ENCODE data around the gene NMT2.

Gene NMT2

DNA sequence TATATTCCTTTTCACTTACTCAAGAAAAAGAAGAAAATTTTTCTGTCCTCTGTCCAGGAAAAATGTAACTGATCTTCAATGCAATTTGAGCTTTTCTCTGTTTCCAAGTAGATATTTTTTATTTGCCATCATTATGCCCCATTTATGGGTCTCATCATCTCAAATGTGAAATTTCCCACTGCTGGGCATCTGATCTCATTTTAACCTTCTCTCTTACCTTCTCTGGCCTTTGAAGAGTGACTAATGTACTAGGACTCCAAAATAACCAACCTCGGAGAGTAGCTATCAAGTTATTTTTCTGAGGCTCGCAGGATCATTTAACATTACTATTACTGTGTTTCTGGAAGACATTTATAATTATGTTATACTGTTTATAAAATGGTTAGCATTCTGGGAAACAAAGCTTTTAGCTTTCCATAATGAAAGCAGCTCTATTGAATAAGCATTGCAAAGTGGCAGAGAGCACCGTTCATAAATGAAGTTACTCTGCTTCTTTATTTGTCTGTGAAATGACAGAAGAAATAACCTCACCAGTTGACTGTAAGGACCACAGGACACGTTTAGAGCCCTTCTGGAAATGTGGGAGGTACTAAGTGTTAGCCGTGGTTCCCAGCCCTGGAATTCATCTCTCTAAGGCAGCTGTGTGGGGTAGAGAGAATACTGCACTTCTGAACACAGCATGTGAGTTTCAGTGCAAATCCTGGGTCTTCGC, 33.3 kb upstream of the NMT2 start:
- H3K4me1 ChIP-seq (ENCODE audit: control insufficient read depth, insufficient read depth, low read length), result peaks cover 29% of the 10 kb centered on the region
- H3K36me3 ChIP-seq (ENCODE audit: control insufficient read depth, insufficient read depth, low read length), result no peaks in the 10 kb centered on the region
- peak overlapping the region; percentile 46; the same call in 1 of the 2 replicates for H3K27ac ChIP-seq (ENCODE audit: low read depth, low read length)
- H3K9me3 ChIP-seq (ENCODE audit: control insufficient read depth, insufficient read depth, low read depth, low read length), result no peaks in the 10 kb centered on the region
- no peaks in the 10 kb centered on the region for H3K27me3 ChIP-seq (ENCODE audit: control insufficient read depth, insufficient read depth, low read length)
- H3K4me3 ChIP-seq (ENCODE audit: low read depth, low read length), result no peak overlapping the region
- H3K9ac ChIP-seq (ENCODE audit: low read length), result no peak overlapping the region

DNA sequence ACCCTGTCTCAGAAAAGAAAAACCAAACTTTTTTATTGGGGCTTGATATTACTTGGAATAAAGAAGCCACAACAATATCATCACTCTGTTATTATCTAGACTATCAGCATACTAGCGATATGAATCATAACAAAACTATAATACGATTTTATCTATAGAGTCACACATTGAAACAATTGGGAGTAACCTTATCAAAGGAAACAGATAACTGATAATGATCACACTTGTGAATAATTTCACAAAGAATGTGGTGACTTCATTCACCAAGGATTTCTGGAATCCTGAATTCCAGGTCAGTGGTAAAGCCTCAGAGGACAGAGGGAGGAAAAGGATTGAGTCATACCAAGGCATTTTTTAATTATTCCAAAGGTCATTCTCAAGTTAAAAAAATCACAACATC, 32.1 kb upstream of the NMT2 start:
- Histone ChIP-seq H3K9me3 (ENCODE audit: control insufficient read depth, insufficient read depth, low read depth, low read length) (no peaks in the 10 kb centered on the region), H3K4me3 (ENCODE audit: low read depth, low read length) (no peak overlapping the region), H3K9ac (ENCODE audit: low read length) (no peak overlapping the region), H3K36me3 (ENCODE audit: control insufficient read depth, insufficient read depth, low read length) (no peaks in the 10 kb centered on the region), H3K27ac (ENCODE audit: low read depth, low read length) (peak overlapping the region; percentile 56; the same call in 1 of the 2 replicates), H3K4me1 (ENCODE audit: control insufficient read depth, insufficient read depth, low read length) (peaks cover 32% of the 10 kb centered on the region), H3K27me3 (ENCODE audit: control insufficient read depth, insufficient read depth, low read length) (no peaks in the 10 kb centered on the region)

DNA sequence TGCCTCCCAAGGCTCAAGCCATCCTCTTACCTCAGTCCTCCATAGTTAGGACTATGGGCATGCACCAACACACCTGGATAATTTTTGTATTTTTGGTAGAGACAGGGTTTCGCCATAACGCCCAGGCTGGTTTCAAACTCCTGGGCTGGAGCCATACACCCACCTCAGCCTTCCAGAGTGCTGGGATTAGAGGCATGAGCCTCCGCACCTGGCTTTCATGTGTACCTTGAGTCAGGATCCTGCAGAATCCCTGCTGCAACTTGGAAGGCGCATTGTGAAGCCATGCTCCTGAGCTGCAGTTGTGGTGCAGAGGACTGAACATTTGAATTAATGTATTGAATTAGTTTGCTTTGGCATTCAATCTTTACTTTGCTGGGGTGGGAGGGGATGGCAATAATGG, 29.4 kb upstream of the NMT2 start:
- H3K9me3 ChIP-seq (ENCODE audit: control insufficient read depth, insufficient read depth, low read depth, low read length), result no peaks in the 10 kb centered on the region
- no peak overlapping the region for H3K27ac ChIP-seq (ENCODE audit: low read depth, low read length)
- no peaks in the 10 kb centered on the region for H3K36me3 ChIP-seq (ENCODE audit: control insufficient read depth, insufficient read depth, low read length)
- no peaks in the 10 kb centered on the region for H3K27me3 ChIP-seq (ENCODE audit: control insufficient read depth, insufficient read depth, low read length)
- no peak overlapping the region for H3K9ac ChIP-seq (ENCODE audit: low read length)
- peaks cover 30% of the 10 kb centered on the region for H3K4me1 ChIP-seq (ENCODE audit: control insufficient read depth, insufficient read depth, low read length)
- H3K4me3 ChIP-seq (ENCODE audit: low read depth, low read length), result no peak overlapping the region

DNA sequence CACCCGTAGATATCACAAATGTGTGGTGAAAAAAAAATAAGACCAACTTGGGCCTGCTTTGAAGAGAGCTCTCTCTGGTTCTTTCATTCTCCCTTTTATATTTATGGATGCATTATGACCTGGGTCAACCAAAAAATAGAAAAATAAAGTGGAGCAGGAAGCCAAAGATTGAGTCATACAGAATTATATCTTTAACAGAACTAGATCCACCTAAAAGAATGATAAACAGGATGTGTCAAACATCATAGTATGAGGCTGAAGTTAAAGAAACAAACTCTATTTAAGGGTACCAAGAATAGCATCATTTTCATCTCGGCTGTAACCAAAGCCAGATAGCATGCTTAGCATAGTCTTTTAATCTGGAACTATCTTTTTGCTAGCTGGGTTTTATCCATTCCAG, 28.8 kb upstream of the NMT2 start:
- no peak overlapping the region for H3K9ac ChIP-seq (ENCODE audit: low read length)
- no peak overlapping the region for H3K4me3 ChIP-seq (ENCODE audit: low read depth, low read length)
- no peaks in the 10 kb centered on the region for H3K9me3 ChIP-seq (ENCODE audit: control insufficient read depth, insufficient read depth, low read depth, low read length)
- H3K36me3 ChIP-seq (ENCODE audit: control insufficient read depth, insufficient read depth, low read length), result no peaks in the 10 kb centered on the region
- no peak overlapping the region for H3K27ac ChIP-seq (ENCODE audit: low read depth, low read length)
- peaks cover 28% of the 10 kb centered on the region for H3K4me1 ChIP-seq (ENCODE audit: control insufficient read depth, insufficient read depth, low read length)
- no peaks in the 10 kb centered on the region for H3K27me3 ChIP-seq (ENCODE audit: control insufficient read depth, insufficient read depth, low read length)

DNA sequence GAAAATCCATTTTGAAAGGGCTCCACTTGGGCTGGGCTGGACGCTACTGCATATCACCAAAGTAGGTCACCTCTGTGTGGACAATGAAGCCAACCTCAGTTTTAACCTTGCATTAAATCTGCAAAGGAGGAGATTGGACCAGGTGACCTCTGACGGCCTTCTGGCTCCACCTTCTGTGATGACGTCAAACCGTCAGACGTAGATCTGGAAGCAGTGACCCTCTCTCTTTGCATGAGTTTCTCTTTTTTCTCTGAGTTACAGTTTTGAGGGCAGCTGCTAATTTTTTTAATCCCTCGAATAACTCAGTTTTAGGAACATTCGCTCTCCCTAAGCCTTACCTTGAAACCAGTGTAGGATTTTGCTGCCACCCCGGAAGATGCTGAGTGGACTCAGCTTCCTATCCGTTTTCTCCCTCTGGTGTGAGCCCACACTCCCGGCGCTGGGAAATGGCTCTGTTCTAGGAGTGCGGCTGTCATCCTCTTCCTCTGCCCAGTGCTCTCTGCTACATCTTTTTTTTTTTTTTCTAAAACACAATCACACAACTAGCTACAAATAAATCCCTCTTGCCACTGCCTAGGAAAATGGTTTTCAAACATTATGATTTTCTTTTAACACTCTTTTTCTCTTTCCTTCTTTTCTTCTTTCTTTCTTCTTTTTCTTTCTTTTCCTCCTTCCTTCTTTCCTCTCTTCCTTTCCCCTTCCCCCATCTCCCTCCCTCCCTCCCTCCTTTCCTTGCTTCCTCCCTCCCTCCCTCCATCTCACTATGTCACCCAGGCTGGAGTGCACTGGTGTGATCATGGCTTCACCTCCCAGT, 27.7 kb upstream of the NMT2 start:
- Histone ChIP-seq H3K4me1 (ENCODE audit: control insufficient read depth, insufficient read depth, low read length) (peaks cover 20% of the 10 kb centered on the region), H3K4me3 (ENCODE audit: low read depth, low read length) (no peak overlapping the region), H3K27me3 (ENCODE audit: control insufficient read depth, insufficient read depth, low read length) (no peaks in the 10 kb centered on the region), H3K9me3 (ENCODE audit: control insufficient read depth, insufficient read depth, low read depth, low read length) (no peaks in the 10 kb centered on the region), H3K9ac (ENCODE audit: low read length) (no peak overlapping the region), H3K27ac (ENCODE audit: low read depth, low read length) (no peak overlapping the region), H3K36me3 (ENCODE audit: control insufficient read depth, insufficient read depth, low read length) (no peaks in the 10 kb centered on the region)

DNA sequence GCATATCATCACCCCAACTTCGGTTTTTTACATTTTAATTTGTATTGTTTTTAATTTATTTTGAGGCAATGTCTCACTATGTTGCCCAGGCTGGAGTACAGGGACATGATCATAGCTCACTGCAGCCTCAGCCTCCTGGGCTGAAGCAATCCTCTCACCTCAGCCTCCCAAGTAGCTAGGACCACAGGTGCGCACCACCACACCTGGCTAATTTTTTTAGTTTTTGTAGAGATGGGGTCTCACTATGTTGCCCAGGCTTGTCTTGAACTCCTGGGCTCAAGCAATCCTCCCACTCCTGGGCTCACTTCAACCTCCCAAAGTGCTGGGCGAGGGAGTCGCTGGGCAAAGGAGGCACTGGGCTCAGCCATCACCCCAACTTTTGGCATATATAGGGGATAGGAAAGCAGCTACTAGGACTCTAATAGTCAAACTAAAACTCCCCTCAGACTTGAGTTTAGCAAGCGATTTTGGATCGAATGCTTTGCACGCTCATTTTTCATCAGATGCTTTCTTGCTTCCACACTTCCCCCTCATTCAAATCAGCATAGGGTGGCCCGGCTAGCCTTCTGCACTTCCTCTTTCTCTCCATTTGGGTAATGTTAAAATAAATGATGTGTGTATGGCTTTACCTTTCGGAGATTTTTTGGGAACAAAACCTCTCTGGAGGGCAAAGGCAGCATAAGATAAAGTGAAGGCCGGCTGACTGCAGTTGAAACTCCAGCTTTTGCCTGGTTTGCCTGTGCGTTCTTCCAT, 20.8 kb upstream of the NMT2 start:
- H3K36me3 ChIP-seq (ENCODE audit: control insufficient read depth, insufficient read depth, low read length), result no peaks in the 10 kb centered on the region
- no peaks in the 10 kb centered on the region for H3K9me3 ChIP-seq (ENCODE audit: control insufficient read depth, insufficient read depth, low read depth, low read length)
- no peaks in the 10 kb centered on the region for H3K4me1 ChIP-seq (ENCODE audit: control insufficient read depth, insufficient read depth, low read length)
- no peak overlapping the region for H3K9ac ChIP-seq (ENCODE audit: low read length)
- H3K27me3 ChIP-seq (ENCODE audit: control insufficient read depth, insufficient read depth, low read length), result no peaks in the 10 kb centered on the region
- H3K4me3 ChIP-seq (ENCODE audit: low read depth, low read length), result no peak overlapping the region
- no peak overlapping the region for H3K27ac ChIP-seq (ENCODE audit: low read depth, low read length)

DNA sequence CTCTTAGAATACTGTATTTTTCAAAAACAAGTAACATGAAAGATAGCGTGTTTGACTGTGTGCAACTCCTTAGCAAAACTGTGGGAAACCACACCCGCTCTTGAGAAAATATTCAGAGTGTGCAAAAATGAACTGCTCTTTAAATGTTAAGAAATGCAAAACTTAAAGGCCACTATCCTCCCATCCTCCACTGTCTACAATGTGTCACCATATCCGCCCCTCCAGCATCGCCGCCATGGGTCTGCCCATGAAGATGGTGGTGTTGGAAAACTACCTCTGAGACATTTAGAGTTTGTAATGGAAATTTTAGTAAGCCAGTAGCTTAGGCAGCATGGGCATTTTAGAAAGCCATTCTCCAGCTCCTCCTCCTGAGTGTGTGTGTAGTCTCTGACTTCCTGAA, 20.1 kb upstream of the NMT2 start:
- Histone ChIP-seq H3K27ac (ENCODE audit: low read depth, low read length) (no peak overlapping the region), H3K9ac (ENCODE audit: low read length) (no peak overlapping the region), H3K27me3 (ENCODE audit: control insufficient read depth, insufficient read depth, low read length) (no peaks in the 10 kb centered on the region), H3K4me1 (ENCODE audit: control insufficient read depth, insufficient read depth, low read length) (no peaks in the 10 kb centered on the region), H3K9me3 (ENCODE audit: control insufficient read depth, insufficient read depth, low read depth, low read length) (0 out of 2 replicates have a peak, but pooled peaks cover 3% of the 10 kb centered on the region), H3K4me3 (ENCODE audit: low read depth, low read length) (no peak overlapping the region), H3K36me3 (ENCODE audit: control insufficient read depth, insufficient read depth, low read length) (no peaks in the 10 kb centered on the region)

DNA sequence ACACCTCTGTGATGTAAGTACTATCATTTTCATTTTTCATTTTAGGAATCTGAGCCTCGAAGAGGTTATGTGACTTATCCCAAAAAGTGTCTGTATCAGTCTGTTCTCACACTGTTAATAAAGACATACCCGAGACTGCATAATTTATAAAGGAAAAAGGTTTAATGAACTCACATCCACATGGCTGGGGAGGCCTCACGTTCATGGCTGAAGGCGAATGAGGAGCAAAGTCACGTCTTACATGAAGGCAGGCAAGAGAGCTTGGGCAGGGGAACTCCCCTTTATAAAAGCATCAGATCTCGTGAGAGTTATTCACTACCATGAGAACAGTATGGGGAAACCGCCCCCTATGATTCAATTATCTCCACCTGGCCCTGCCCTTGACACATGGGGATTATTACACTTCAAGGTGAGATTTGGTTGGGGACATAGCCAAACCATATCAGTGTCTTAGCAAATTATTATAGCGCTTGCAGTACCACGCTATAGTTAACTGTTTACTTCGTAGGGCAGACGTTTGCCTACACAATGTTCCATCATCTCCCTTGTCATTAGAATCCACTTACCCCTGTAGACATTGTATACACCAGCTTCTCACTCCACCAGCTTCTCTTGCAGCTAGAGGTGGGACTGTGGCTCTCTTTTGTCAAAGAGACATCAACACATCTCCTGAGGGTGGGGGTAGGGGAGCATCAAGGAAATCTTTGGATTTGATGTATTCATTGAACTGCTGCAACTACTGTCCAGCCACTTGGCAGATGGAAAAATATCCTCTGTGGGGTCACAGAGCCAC, 15.4 kb upstream of the NMT2 start:
- Histone ChIP-seq H3K4me3 (ENCODE audit: low read depth, low read length) (no peak overlapping the region), H3K9ac (ENCODE audit: low read length) (no peak overlapping the region), H3K9me3 (ENCODE audit: control insufficient read depth, insufficient read depth, low read depth, low read length) (0 out of 2 replicates have a peak, but pooled peaks cover 3% of the 10 kb centered on the region), H3K27ac (ENCODE audit: low read depth, low read length) (no peak overlapping the region), H3K4me1 (ENCODE audit: control insufficient read depth, insufficient read depth, low read length) (no peaks in the 10 kb centered on the region), H3K36me3 (ENCODE audit: control insufficient read depth, insufficient read depth, low read length) (no peaks in the 10 kb centered on the region), H3K27me3 (ENCODE audit: control insufficient read depth, insufficient read depth, low read length) (no peaks in the 10 kb centered on the region)

DNA sequence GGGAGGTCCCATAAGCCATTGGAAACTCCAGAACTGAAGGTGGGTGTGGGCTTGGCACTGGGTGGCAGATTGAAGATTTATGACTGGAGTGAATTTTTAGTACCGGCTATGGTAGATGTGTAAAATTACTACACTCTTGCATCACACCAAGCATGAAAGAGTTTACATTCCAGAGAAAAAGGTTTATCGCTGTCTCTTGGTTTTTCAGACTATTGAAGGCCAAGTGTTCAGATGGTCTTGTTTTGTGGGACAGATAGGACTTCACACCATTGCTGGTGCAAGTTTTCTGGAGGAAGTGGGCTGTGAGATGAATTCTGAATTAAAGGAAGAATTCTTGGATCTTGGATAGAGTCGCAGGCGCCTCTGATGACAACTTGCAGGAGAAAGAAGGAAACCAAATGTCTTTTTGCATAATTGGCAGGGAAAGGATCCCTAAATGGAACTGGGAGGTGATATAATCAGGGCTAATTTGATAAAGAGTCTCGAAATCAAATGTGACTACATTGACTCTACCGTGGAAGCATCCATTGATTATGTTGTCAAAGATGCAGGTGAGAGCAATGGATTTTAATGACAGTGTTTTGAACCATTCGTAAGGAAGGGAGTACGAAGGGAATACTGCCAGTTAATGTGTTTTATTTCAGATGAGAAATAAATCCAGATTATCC, 14.2 kb upstream of the NMT2 start:
- Histone ChIP-seq H3K4me3 (ENCODE audit: low read depth, low read length) (no peak overlapping the region), H3K9me3 (ENCODE audit: control insufficient read depth, insufficient read depth, low read depth, low read length) (0 out of 2 replicates have a peak, but pooled peaks cover 3% of the 10 kb centered on the region), H3K27ac (ENCODE audit: low read depth, low read length) (no peak overlapping the region), H3K27me3 (ENCODE audit: control insufficient read depth, insufficient read depth, low read length) (no peaks in the 10 kb centered on the region), H3K4me1 (ENCODE audit: control insufficient read depth, insufficient read depth, low read length) (no peaks in the 10 kb centered on the region), H3K9ac (ENCODE audit: low read length) (no peak overlapping the region), H3K36me3 (ENCODE audit: control insufficient read depth, insufficient read depth, low read length) (no peaks in the 10 kb centered on the region)

DNA sequence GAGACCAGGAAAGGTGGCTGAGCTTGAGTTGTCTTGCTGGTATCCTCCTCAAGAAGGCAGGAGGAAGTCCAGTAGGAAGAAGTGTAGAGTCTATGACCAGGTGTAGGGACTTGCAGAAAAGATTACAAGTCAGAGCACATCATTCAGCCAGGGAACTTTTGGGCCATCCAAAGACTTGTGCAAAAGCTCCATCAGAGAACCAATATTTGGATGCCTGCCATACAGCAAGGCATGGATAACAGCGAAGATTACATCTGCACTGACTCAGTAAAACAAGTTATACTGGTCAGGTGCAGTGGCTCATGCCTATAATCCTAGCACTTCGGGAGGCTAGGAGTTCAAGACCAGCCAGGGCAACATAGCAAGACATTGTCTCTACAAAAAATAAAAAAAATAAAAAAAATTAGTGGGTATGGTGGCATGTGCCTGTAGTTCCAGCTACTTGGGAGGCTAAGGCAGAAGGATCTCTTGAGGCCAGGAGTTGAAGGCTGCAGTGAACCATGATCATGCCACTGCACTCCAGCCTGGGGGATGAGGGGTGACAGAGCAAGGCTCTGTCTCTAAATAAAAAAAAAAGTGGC, 13.2 kb upstream of the NMT2 start:
- H3K36me3 ChIP-seq (ENCODE audit: control insufficient read depth, insufficient read depth, low read length), result no peaks in the 10 kb centered on the region
- H3K4me1 ChIP-seq (ENCODE audit: control insufficient read depth, insufficient read depth, low read length), result no peaks in the 10 kb centered on the region
- H3K27ac ChIP-seq (ENCODE audit: low read depth, low read length), result no peak overlapping the region
- no peak overlapping the region for H3K9ac ChIP-seq (ENCODE audit: low read length)
- H3K27me3 ChIP-seq (ENCODE audit: control insufficient read depth, insufficient read depth, low read length), result no peaks in the 10 kb centered on the region
- no peak overlapping the region for H3K4me3 ChIP-seq (ENCODE audit: low read depth, low read length)
- 0 out of 2 replicates have a peak, but pooled peaks cover 3% of the 10 kb centered on the region for H3K9me3 ChIP-seq (ENCODE audit: control insufficient read depth, insufficient read depth, low read depth, low read length)
